Nephron (organoid): Measurements from ENCODE around the gene ZNF618.

Experiments
- H3K27ac Mint-ChIP-seq, 3 experiments: 2 replicates each; pipeline ENCODE4 v1.8.0; 2020; ENCODE audit warnings: mixed read lengths in 3 of 3, mild to moderate bottlenecking in 2 of 3, moderate library complexity in 1 of 3
- H3K27me3 Mint-ChIP-seq: 2 replicates; pipeline ENCODE4 v1.8.0; 2021; ENCODE audit warnings: low read depth, mild to moderate bottlenecking, moderate library complexity, mixed read lengths
- H3K36me3 Mint-ChIP-seq: 2 replicates; pipeline ENCODE4 v1.8.0; 2020; ENCODE audit warnings: low read depth, mixed read lengths
- H3K4me1 Mint-ChIP-seq: 2 replicates; pipeline ENCODE4 v1.8.0; 2020; ENCODE audit warnings: mixed read lengths
- H3K4me3 Mint-ChIP-seq, 3 experiments: 2 replicates each; pipeline ENCODE4 v1.8.0; 2020; ENCODE audit warnings: mild to moderate bottlenecking in 3 of 3, mixed read lengths in 3 of 3, moderate library complexity in 2 of 3
- H3K9me3 Mint-ChIP-seq: 2 replicates; pipeline ENCODE4 v1.8.0; 2020; ENCODE audit warnings: mixed read lengths
- TF ChIP-seq, protein P1 (sequence below), 3 experiments: fragments of 200-600 bp; sonication (generic); IDR thresholded peaks; one replicate each; pipeline ENCODE4 v1.5.0; 2021; ENCODE audit warnings: antibody characterized with exemption in 3 of 3; ENCODE audit not compliant: unreplicated experiment in 3 of 3

The ZNF618 gene

GRCh38 chr9:114051706-114052105 lies 175.6 kb downstream of the ZNF618 start:
- TF ChIP-seq, protein P1, sequence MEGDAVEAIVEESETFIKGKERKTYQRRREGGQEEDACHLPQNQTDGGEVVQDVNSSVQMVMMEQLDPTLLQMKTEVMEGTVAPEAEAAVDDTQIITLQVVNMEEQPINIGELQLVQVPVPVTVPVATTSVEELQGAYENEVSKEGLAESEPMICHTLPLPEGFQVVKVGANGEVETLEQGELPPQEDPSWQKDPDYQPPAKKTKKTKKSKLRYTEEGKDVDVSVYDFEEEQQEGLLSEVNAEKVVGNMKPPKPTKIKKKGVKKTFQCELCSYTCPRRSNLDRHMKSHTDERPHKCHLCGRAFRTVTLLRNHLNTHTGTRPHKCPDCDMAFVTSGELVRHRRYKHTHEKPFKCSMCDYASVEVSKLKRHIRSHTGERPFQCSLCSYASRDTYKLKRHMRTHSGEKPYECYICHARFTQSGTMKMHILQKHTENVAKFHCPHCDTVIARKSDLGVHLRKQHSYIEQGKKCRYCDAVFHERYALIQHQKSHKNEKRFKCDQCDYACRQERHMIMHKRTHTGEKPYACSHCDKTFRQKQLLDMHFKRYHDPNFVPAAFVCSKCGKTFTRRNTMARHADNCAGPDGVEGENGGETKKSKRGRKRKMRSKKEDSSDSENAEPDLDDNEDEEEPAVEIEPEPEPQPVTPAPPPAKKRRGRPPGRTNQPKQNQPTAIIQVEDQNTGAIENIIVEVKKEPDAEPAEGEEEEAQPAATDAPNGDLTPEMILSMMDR (IDR thresholded peaks at IDR 0.05; ENCODE audit: unreplicated experiment in 3 of 3) = no peak
- no peak overlapping the region for H3K27ac Mint-ChIP-seq
- H3K4me3 Mint-ChIP-seq = no peak overlapping the region
- H3K4me1 Mint-ChIP-seq = no peaks in the 10 kb centered on the region
- peaks cover 86% of the 10 kb centered on the region for H3K36me3 Mint-ChIP-seq
- no peaks in the 10 kb centered on the region for H3K27me3 Mint-ChIP-seq
- H3K9me3 Mint-ChIP-seq = no peaks in the 10 kb centered on the region

DNA sequence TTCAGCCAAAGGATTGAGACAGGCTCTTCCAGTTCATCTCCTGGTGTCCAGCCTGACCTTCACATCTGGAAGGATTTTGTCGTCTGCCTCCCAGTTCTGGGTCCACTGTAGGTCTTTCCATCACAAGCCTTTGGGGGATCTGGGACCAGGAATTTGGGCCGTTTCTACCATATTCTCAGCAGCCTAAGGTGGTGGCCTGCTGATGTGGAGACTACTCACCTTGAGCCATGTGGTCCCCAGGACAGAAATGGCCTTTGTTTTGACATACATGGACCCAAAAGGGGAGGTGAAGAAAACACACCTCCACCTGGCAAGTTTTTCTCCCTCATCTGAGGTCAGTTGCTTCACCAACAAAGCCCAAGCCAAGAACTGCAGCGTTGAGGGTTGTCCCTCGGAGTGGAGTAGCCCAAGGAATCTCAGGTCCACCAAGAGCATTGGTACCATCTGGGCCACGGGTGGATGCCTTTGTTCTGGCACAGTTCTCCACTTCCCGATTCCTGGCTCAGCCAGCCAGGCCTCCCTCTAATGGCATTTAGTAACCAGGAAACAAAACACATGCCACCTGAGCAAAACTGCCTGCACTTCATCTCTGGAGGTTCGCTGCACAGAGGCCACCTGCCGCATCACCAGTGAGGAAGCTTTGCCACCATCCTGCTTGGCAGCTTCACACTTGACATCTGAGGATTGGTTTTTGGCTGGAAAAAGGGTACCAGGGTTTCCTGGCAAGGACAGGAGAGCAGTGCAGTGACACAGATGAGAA lies 177.3 kb downstream of the ZNF618 start:
- Mint-ChIP-seq H3K36me3 (peaks cover 79% of the 10 kb centered on the region), H3K4me3 (no peak overlapping the region)

DNA sequence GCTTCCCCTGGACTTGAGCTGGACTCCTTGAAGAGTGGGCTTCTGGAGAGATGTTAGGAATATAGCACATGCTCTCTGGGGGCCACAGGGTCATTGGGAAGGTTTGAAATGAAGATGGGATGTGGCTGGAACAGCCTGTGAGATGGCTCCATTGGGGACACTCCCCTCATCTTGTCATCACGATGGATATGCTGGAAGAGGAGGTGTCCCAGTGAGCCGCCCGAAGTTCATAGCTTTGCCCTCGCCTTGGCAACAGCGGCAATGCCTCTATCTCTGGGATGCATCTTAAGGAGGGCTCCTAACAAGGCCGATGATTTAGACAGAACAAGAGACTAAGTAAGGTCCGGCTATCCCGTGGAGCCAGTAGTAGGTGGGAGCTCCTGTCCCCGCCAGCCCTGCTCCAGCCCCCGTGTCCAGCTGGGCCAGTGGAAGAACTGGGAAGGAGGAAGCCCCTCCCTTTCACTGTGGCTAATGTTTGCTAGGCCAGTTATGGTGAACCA lies 178.1 kb downstream of the ZNF618 start:
- no peaks in the 10 kb centered on the region for H3K27me3 Mint-ChIP-seq
- no peak overlapping the region for H3K4me3 Mint-ChIP-seq
- H3K27ac Mint-ChIP-seq = no peak overlapping the region
- TF ChIP-seq, protein P1 (IDR thresholded peaks at IDR 0.05; ENCODE audit: unreplicated experiment in 3 of 3) = no peak
- peaks cover 19% of the 10 kb centered on the region for H3K4me1 Mint-ChIP-seq
- peaks cover 72% of the 10 kb centered on the region for H3K36me3 Mint-ChIP-seq
- no peaks in the 10 kb centered on the region for H3K9me3 Mint-ChIP-seq

More for the DNA sequence above, 177.3 kb downstream of the ZNF618 start:
- H3K27ac Mint-ChIP-seq = no peak overlapping the region
- TF ChIP-seq, protein P1 (IDR thresholded peaks at IDR 0.05; ENCODE audit: unreplicated experiment in 3 of 3) = no peak
- H3K27me3 Mint-ChIP-seq = no peaks in the 10 kb centered on the region
- H3K9me3 Mint-ChIP-seq = no peaks in the 10 kb centered on the region
- H3K4me1 Mint-ChIP-seq = peaks cover 12% of the 10 kb centered on the region

- peak overlapping the region in 1 of 3 experiments; percentile 20 for H3K27ac Mint-ChIP-seq
Observed at GRCh38 chr9:114055061-114055460, 179.0 kb downstream of the ZNF618 start.

GRCh38 chr9:114055894-114056293 lies 179.8 kb downstream of the ZNF618 start:
- Mint-ChIP-seq H3K4me1 (peaks cover 36% of the 10 kb centered on the region), H3K27me3 (no peaks in the 10 kb centered on the region), H3K27ac (no peak overlapping the region), H3K36me3 (peaks cover 58% of the 10 kb centered on the region), H3K9me3 (no peaks in the 10 kb centered on the region), H3K4me3 (no peak overlapping the region)
- TF ChIP-seq, protein P1 (IDR thresholded peaks at IDR 0.05; ENCODE audit: unreplicated experiment in 3 of 3) = no peak

More at GRCh38 chr9:114055061-114055460, 179.0 kb downstream of the ZNF618 start:
- Mint-ChIP-seq H3K4me3 (no peak overlapping the region), H3K9me3 (no peaks in the 10 kb centered on the region), H3K4me1 (peaks cover 28% of the 10 kb centered on the region), H3K36me3 (peaks cover 66% of the 10 kb centered on the region), H3K27me3 (no peaks in the 10 kb centered on the region)
- TF ChIP-seq, protein P1 (IDR thresholded peaks at IDR 0.05; ENCODE audit: unreplicated experiment in 3 of 3) = no peak

- peaks cover 52% of the 10 kb centered on the region for H3K36me3 Mint-ChIP-seq
- peaks cover 37% of the 10 kb centered on the region for H3K4me1 Mint-ChIP-seq
- no peaks in the 10 kb centered on the region for H3K27me3 Mint-ChIP-seq
- TF ChIP-seq, protein P1 (IDR thresholded peaks at IDR 0.05; ENCODE audit: unreplicated experiment in 3 of 3) = no peak
- no peak overlapping the region for H3K4me3 Mint-ChIP-seq
- H3K27ac Mint-ChIP-seq = no peak overlapping the region
- H3K9me3 Mint-ChIP-seq = no peaks in the 10 kb centered on the region
Observed at GRCh38 chr9:114056527-114056926, 180.4 kb downstream of the ZNF618 start.
